Fibroblast of lung (primary cell): ENCODE measurements around the gene MCM10. TPM values are rescaled to one million over a fixed set of nuclear protein-coding genes. Genes with fewer than 3 reads are reported as not detected.

Experiments used
- DNase-seq, 2 donors: peaks; one replicate each; pipeline versions ENCODE4 v3.0.0 to v3.0.0-alpha.2; 2010; ENCODE audit warnings: low read depth in 2 of 2
- H2AFZ ChIP-seq: 2 replicates; pipeline ENCODE4 v1.5.1; 2012; ENCODE audit warnings: low read length, control low read depth, inconsistent platforms
- H3K27ac ChIP-seq: 2 replicates; pipeline ENCODE4 v1.5.1; 2011; ENCODE audit warnings: low read length, control low read depth; ENCODE audit not compliant: insufficient read depth
- H3K27me3 ChIP-seq: 2 replicates; pipeline ENCODE4 v1.5.1; 2011; ENCODE audit warnings: mild to moderate bottlenecking, low read length; ENCODE audit not compliant: control insufficient read depth, insufficient read depth
- H3K36me3 ChIP-seq: 2 replicates; pipeline ENCODE4 v1.5.1; 2011; ENCODE audit warnings: low read length; ENCODE audit not compliant: control insufficient read depth, insufficient read depth
- H3K4me1 ChIP-seq: 2 replicates; pipeline ENCODE4 v1.5.1; 2011; ENCODE audit warnings: low read length; ENCODE audit not compliant: control insufficient read depth, insufficient read depth; ENCODE audit errors: extremely low read depth
- H3K4me2 ChIP-seq: 2 replicates; pipeline ENCODE4 v1.5.1; 2011; ENCODE audit warnings: low read length, control low read depth; ENCODE audit not compliant: insufficient read depth; ENCODE audit errors: extremely low read depth
- H3K4me3 ChIP-seq, 4 experiments: fragments of 200-600 bp in 1 of 4; sonication (generic) in 1 of 4; replicated peaks in 1 of 4; 2 replicates each; pipeline ENCODE4 v1.5.1; 2011 to 2016; ENCODE audit warnings: low read length in 4 of 4, low read depth in 3 of 4, mild to moderate bottlenecking in 3 of 4, control low read depth in 2 of 4, inconsistent platforms in 1 of 4, mixed read lengths in 1 of 4; ENCODE audit not compliant: insufficient read depth in 1 of 4; ENCODE audit errors: control extremely low read depth in 1 of 4
- H3K79me2 ChIP-seq: 2 replicates; pipeline ENCODE4 v1.5.1; 2012; ENCODE audit warnings: mild to moderate bottlenecking, low read length, inconsistent platforms; ENCODE audit not compliant: control insufficient read depth, insufficient read depth
- H3K9ac ChIP-seq: 2 replicates; pipeline ENCODE4 v1.5.1; 2011; ENCODE audit warnings: mild to moderate bottlenecking, low read length, control low read depth; ENCODE audit not compliant: insufficient read depth
- H3K9me3 ChIP-seq: 2 replicates; pipeline ENCODE4 v1.5.1; 2012; ENCODE audit warnings: low read depth, low read length; ENCODE audit not compliant: control insufficient read depth, insufficient read depth
- H4K20me1 ChIP-seq: 2 replicates; pipeline ENCODE4 v1.5.1; 2011; ENCODE audit warnings: low read length; ENCODE audit not compliant: control insufficient read depth, insufficient read depth; ENCODE audit errors: extremely low read depth
- EZH2 ChIP-seq: IDR thresholded peaks from 2 replicates; pipeline ENCODE4 v1.5.1; 2012; ENCODE audit warnings: low read length, control low read depth, mild to moderate bottlenecking; ENCODE audit errors: missing control alignments
- polyA plus RNA-seq, 2 donors: library from polyadenylated mRNA; depleted of rRNA in 1 of 2; stranded (reverse) in 1 of 2; unstranded in 1 of 2; fragments of >200 nt; gene quantifications; 2 replicates each; pipeline ENCODE4 v1.2.1, GENCODE V29; 2011 to 2012; ENCODE audit warnings: missing spikeins in 1 of 2
- total RNA-seq: library from RNA; depleted of rRNA; stranded (reverse); fragments of >200 nt; gene quantifications from 2 replicates; pipeline ENCODE4 v1.2.1, GENCODE V29; 2014
- TF ChIP-seq, protein P1 (sequence below), 2 donors: IDR thresholded peaks in 1 of 2; conservative IDR thresholded peaks in 1 of 2; 1 replicate in 1 of 2; 2 replicates in 1 of 2; pipeline ENCODE4 v1.5.1; 2011 to 2012; ENCODE audit warnings: low read length in 2 of 2, control low read depth in 1 of 2, inconsistent platforms in 1 of 2, low read depth in 1 of 2, mild to moderate bottlenecking in 1 of 2

The MCM10 gene
- total and polyA plus RNA-seq, 2 donors (not counting 1 experiment from before 2014, with no cell fraction given): 0.83 to 3.1 TPM

DNA sequence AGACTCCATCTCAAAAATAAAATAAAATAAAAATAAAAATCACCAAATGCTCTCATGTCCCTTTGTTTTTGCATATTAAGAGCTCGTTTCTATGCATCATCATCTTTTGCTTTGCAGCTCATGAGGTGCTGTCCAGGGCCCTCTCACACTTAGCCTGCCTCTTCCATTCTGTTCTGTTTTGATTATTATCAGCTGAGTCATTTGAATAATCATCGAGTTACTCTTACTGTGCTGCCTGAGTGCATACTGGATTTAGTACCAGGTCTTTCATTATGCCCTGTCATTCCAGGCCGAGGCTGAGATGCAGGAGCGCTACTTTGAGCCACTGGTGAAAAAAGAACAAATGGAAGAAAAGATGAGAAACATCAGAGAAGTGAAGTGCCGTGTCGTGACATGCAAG is 39.8 kb downstream of the MCM10 start:
- Histone ChIP-seq H3K4me2 (no peak overlapping the region), H3K4me1 (no peaks in the 10 kb centered on the region), H3K27me3 (no peaks in the 10 kb centered on the region), H4K20me1 (no peaks in the 10 kb centered on the region), H2AFZ (no peak overlapping the region), H3K36me3 (peaks cover 2% of the 10 kb centered on the region), H3K79me2 (no peaks in the 10 kb centered on the region), H3K4me3 (no peak overlapping the region), H3K9ac (no peak overlapping the region), H3K27ac (no peak overlapping the region), H3K9me3 (no peaks in the 10 kb centered on the region)
- TF ChIP-seq, protein P1, sequence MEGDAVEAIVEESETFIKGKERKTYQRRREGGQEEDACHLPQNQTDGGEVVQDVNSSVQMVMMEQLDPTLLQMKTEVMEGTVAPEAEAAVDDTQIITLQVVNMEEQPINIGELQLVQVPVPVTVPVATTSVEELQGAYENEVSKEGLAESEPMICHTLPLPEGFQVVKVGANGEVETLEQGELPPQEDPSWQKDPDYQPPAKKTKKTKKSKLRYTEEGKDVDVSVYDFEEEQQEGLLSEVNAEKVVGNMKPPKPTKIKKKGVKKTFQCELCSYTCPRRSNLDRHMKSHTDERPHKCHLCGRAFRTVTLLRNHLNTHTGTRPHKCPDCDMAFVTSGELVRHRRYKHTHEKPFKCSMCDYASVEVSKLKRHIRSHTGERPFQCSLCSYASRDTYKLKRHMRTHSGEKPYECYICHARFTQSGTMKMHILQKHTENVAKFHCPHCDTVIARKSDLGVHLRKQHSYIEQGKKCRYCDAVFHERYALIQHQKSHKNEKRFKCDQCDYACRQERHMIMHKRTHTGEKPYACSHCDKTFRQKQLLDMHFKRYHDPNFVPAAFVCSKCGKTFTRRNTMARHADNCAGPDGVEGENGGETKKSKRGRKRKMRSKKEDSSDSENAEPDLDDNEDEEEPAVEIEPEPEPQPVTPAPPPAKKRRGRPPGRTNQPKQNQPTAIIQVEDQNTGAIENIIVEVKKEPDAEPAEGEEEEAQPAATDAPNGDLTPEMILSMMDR (conservative IDR thresholded peaks at IDR 0.05 in 1 of 2, IDR thresholded peaks at IDR 0.05 in 1 of 2; ENCODE audit: low read depth in 1 of 2, low read length in 2 of 2): no peak
- peak in 1 of 2 donors; percentile 69 for DNase-seq

DNA sequence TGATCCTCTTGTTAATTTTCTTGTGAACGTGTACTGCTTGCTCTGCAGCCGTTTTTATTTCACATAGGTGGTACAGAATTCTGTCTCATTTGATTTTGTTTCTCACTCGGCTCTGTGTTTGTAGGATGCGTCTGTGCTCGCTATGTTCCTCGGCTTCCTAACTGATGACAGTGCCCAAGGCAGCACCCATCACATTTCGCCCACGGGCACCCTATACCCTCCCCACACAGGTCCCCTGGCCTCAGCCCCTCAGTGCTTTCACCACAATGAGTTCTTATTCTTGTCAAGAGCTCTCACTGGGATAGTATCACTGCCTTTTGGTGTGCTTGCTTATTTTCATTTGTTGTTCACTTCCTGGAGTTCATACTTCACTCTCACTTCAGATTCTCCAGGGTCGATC is 44.7 kb downstream of the MCM10 start:
- no peaks in the 10 kb centered on the region for H3K4me1 ChIP-seq
- H3K4me3 ChIP-seq: no peak overlapping the region
- H3K9me3 ChIP-seq: no peaks in the 10 kb centered on the region
- no peaks in the 10 kb centered on the region for H3K36me3 ChIP-seq
- no peak overlapping the region for H3K4me2 ChIP-seq
- no peak overlapping the region for H3K27ac ChIP-seq
- H3K9ac ChIP-seq: no peak overlapping the region
- no peak for DNase-seq
- H3K27me3 ChIP-seq: no peaks in the 10 kb centered on the region
- no peaks in the 10 kb centered on the region for H4K20me1 ChIP-seq
- TF ChIP-seq, protein P1 (conservative IDR thresholded peaks at IDR 0.05 in 1 of 2, IDR thresholded peaks at IDR 0.05 in 1 of 2; ENCODE audit: low read depth in 1 of 2, low read length in 2 of 2): no peak
- no peak for TF ChIP-seq EZH2
- no peaks in the 10 kb centered on the region for H3K79me2 ChIP-seq
- H2AFZ ChIP-seq: no peak overlapping the region

DNA sequence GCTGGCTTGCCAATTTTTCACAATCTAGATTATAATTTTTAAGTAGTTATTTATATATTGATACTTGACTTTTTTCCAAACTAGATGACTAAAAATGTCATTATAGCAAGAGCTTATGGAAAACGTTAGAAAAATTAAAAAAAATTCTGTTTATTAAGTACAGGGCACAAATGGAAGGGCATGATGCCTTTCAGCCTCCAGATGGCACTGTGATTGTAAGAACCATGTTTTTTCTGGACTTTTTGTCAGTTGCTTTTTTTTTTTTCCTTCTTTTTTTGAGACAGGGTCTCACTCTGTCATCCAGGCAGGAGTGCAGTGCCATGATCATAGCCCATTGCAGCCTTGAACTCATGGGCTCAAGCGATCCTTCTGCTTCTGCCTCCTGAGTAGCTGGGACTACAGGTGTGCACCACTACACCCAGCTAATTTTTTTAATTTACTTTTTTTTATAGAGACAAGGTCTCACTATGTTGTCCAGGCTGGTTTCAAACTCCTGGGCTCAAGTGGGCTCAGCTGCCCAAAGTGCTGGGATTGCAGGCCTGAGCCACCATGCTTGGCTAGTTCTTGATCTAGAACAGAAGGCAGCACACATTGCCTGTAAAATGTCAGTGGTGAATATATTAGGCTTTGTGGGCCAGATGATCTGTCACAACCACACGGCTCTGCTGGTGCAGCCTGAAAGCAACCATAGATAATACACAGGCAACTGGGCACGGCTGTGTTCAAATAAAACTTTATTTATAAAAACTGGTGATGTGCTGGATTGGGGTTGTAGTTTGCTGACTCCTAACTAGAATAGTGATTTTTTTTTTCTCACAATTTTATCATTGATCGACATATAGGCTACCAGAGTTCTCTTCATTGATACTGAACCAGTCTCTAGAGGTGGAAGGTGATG is 45.4 kb downstream of the MCM10 start:
- Histone ChIP-seq H2AFZ (no peak overlapping the region), H3K36me3 (no peaks in the 10 kb centered on the region), H3K4me1 (no peaks in the 10 kb centered on the region), H3K27me3 (no peaks in the 10 kb centered on the region), H3K27ac (no peak overlapping the region), H3K4me3 (no peak overlapping the region), H3K9ac (no peak overlapping the region), H3K4me2 (no peak overlapping the region), H3K9me3 (no peaks in the 10 kb centered on the region), H3K79me2 (no peaks in the 10 kb centered on the region), H4K20me1 (no peaks in the 10 kb centered on the region)
- TF ChIP-seq, protein P1 (conservative IDR thresholded peaks at IDR 0.05 in 1 of 2, IDR thresholded peaks at IDR 0.05 in 1 of 2; ENCODE audit: low read depth in 1 of 2, low read length in 2 of 2): peak; percentile 64 to 71
- no peak for TF ChIP-seq EZH2
- peak; percentile 48 to 77 for DNase-seq
